RWPE1 (cell line): ENCODE data around the gene COPG2.
"Not testable (repeated sequence)": the region's sequence is repeated elsewhere in the genome, so short reads cannot be mapped to it uniquely, and the experiment has no call there.

ENCODE experiments used
- CTCF ChIA-PET: fragments of 350-600 bp; sonication (Branson Sonifier 250); formaldehyde crosslinking; extraction: SDS; loops from one replicate; lab custom pipeline; 2021; lab: Yijun Ruan, JAX
- POLR2A ChIA-PET: fragments of 400-600 bp; formaldehyde crosslinking; extraction: SDS; loops from one replicate; lab custom pipeline; 2020; ENCODE audit warnings: antibody characterized with exemption; ENCODE audit not compliant: low non-redundant PET; lab: Yijun Ruan, JAX
- DNase-seq: peaks from one replicate; pipeline ENCODE4 v3.0.0; 2012; ENCODE audit warnings: low spot score
- H3K27ac ChIP-seq: fragments of 450-650 bp; 2 replicates; pipeline ENCODE4 v1.5.1; 2017
- CTCF ChIP-seq: fragments of 450-650 bp; conservative IDR thresholded peaks from 2 replicates; pipeline ENCODE4 v1.5.1; 2017; ENCODE audit warnings: low read depth, mild to moderate bottlenecking

Gene COPG2

GRCh38 chr7:130700760-130701159, 32.2 kb upstream of the COPG2 start:
- ChIA-PET POLR2A (no interaction called here), CTCF (interaction anchor here (0.5 kb wide), 1 partner anchor 155 kb away, joined by 3 read pairs; no protein-coding TSS in a partner anchor)
- no peak for DNase-seq
- H3K27ac ChIP-seq = no peak overlapping the region
- TF ChIP-seq CTCF = no peak

- DNase-seq = no peak
- H3K27ac ChIP-seq = no peak overlapping the region
- POLR2A ChIA-PET = no interaction called here
- TF ChIP-seq CTCF = no peak
- CTCF ChIA-PET = interaction anchor here (0.6 kb wide), 1 partner anchor 456 kb away, joined by 4 read pairs; no protein-coding TSS in a partner anchor
Observed at GRCh38 chr7:130699686-130700085, 31.1 kb upstream of the COPG2 start.

- POLR2A ChIA-PET = no interaction called here
- TF ChIP-seq CTCF = no peak
- H3K27ac ChIP-seq = no peak overlapping the region
- no peak for DNase-seq
- CTCF ChIA-PET = no interaction called here
Observed at GRCh38 chr7:130697820-130698219, 29.3 kb upstream of the COPG2 start.

- CTCF ChIA-PET = interaction anchor here (0.7 kb wide), 1 partner anchor 152 kb away, joined by 5 read pairs; no protein-coding TSS in a partner anchor
Observed at GRCh38 chr7:130695840-130696239, 27.3 kb upstream of the COPG2 start.

GRCh38 chr7:130692396-130692795, 23.8 kb upstream of the COPG2 start:
- CTCF ChIA-PET, H3K27ac ChIP-seq, POLR2A ChIA-PET, DNase-seq: not testable (repeated sequence)

More at GRCh38 chr7:130695840-130696239, 27.3 kb upstream of the COPG2 start:
- no peak overlapping the region for H3K27ac ChIP-seq
- POLR2A ChIA-PET = no interaction called here
- peak; percentile 71 for TF ChIP-seq CTCF
- peak; percentile 36 for DNase-seq

- no peak overlapping the region for H3K27ac ChIP-seq
- no peak for TF ChIP-seq CTCF
- DNase-seq = no peak
- CTCF ChIA-PET = no interaction called here
- POLR2A ChIA-PET = no interaction called here
Observed at GRCh38 chr7:130689683-130690082, 21.1 kb upstream of the COPG2 start.

- POLR2A ChIA-PET = no interaction called here
- CTCF ChIA-PET = no interaction called here
- no peak for TF ChIP-seq CTCF
- no peak for DNase-seq
- no peak overlapping the region for H3K27ac ChIP-seq
Observed at GRCh38 chr7:130683026-130683425, 14.5 kb upstream of the COPG2 start.
